ENCODE data around the gene ABCA9.

ABCA9 gene

GRCh38 chr17:69062860-69063581 is 2.3 kb upstream of the ABCA9 start:
- H3K27ac ChIP-seq (ENCODE audit: extremely low read depth, low read depth, low read length) = no peak overlapping the region
- no peak overlapping the region for H3K4me3 ChIP-seq (ENCODE audit: low read depth, low read length)
- ChIA-PET POLR2A (no interaction called here), CTCF (no interaction called here)
- no peaks in the 10 kb centered on the region for H3K36me3 ChIP-seq (ENCODE audit: control insufficient read depth in 2 of 2, insufficient read depth in 1 of 2, low read length in 2 of 2)
- no peak for TF ChIP-seq ZSCAN18 (tag by site-specific recombination; IDR thresholded peaks at IDR 0.05)
- TF ChIP-seq EGR2 (tag by site-specific recombination; IDR thresholded peaks at IDR 0.05; ENCODE audit: low read depth) = no peak
- no peak for TF ChIP-seq ZNF169 (tag by site-specific recombination; IDR thresholded peaks at IDR 0.05)
- TF ChIP-seq REST (tag by site-specific recombination; IDR thresholded peaks at IDR 0.05) = no peak
- H3K9me3 ChIP-seq (ENCODE audit: control insufficient read depth, insufficient read depth, low read depth, low read length) = no peaks in the 10 kb centered on the region
- H3K4me1 ChIP-seq (ENCODE audit: control insufficient read depth, insufficient read depth, low read length) = no peaks in the 10 kb centered on the region

- Histone ChIP-seq H3K9me3 (ENCODE audit: control insufficient read depth, insufficient read depth, low read depth, low read length) (no peaks in the 10 kb centered on the region), H3K27ac (ENCODE audit: extremely low read depth, low read depth, low read length) (no peak overlapping the region), H3K4me1 (ENCODE audit: control insufficient read depth, insufficient read depth, low read length) (no peaks in the 10 kb centered on the region), H3K36me3 (ENCODE audit: control insufficient read depth in 2 of 2, insufficient read depth in 1 of 2, low read length in 2 of 2) (no peaks in the 10 kb centered on the region), H3K4me3 (ENCODE audit: low read depth, low read length) (no peak overlapping the region)
- TF ChIP-seq ZNF433 (tag by site-specific recombination; IDR thresholded peaks at IDR 0.05; ENCODE audit: low read depth) (no peak), MZF1 (tag by site-specific recombination; IDR thresholded peaks at IDR 0.05; ENCODE audit: borderline replicate concordance) (no peak), ZNF558 (tag by site-specific recombination; IDR thresholded peaks at IDR 0.05) (no peak), KLF10 (tag by site-specific recombination; IDR thresholded peaks at IDR 0.05) (no peak)
- CTCF ChIA-PET = interaction anchor here (1.0 kb wide), 1 partner anchor 10 kb away, joined by 3 read pairs; no protein-coding TSS in a partner anchor
- POLR2A ChIA-PET = no interaction called here
These were observed 1.2 kb upstream of the ABCA9 start for GRCh38 chr17:69061721-69062556.

- TF ChIP-seq GLIS1 (tag by site-specific recombination; IDR thresholded peaks at IDR 0.05) (no peak), ZNF221 (tag by site-specific recombination; IDR thresholded peaks at IDR 0.05; ENCODE audit: borderline replicate concordance) (no peak), ZNF518A (tag by site-specific recombination; conservative IDR thresholded peaks at IDR 0.05; ENCODE audit: low read depth) (no peak)
- ChIA-PET CTCF (interaction anchor here (1.5 kb wide), 1 partner anchor 9 kb away, joined by 4 read pairs; no protein-coding TSS in a partner anchor), POLR2A (no interaction called here)
- H3K27ac ChIP-seq (ENCODE audit: extremely low read depth, low read depth, low read length) = no peak overlapping the region
- no peak overlapping the region for H3K4me3 ChIP-seq (ENCODE audit: low read depth, low read length)
- H3K36me3 ChIP-seq (ENCODE audit: control insufficient read depth in 2 of 2, insufficient read depth in 1 of 2, low read length in 2 of 2) = no peaks in the 10 kb centered on the region
- no peaks in the 10 kb centered on the region for H3K9me3 ChIP-seq (ENCODE audit: control insufficient read depth, insufficient read depth, low read depth, low read length)
- no peaks in the 10 kb centered on the region for H3K4me1 ChIP-seq (ENCODE audit: control insufficient read depth, insufficient read depth, low read length)
These were observed 1.1 kb downstream of the ABCA9 start for GRCh38 chr17:69059458-69060175.
